Left lung (tissue), 10 donors: Measurements from ENCODE around the gene THUMPD3. TPM values are rescaled to one million over a fixed set of nuclear protein-coding genes. Genes with fewer than 3 reads are reported as not detected.

Experiments
- ATAC-seq: fragments of 200-7000 bp; cut with Tn5 transposase; one replicate; pipeline ENCODE4 v1.9.1; 2020; ENCODE audit warnings: moderate library complexity
- DNase-seq, 4 donors: peaks; one replicate each; pipeline ENCODE4 v3.0.0-alpha.2; 2013 to 2020
- H3K27ac ChIP-seq, 2 donors: fragments of 200-600 bp; sonication (generic) in 1 of 2; one replicate each; pipeline versions ENCODE4 v1.5.0 to v1.8.0; 2020 to 2021
- H3K27me3 ChIP-seq, 2 donors: fragments of 200-600 bp; sonication (generic) in 1 of 2; one replicate each; pipeline versions ENCODE4 v1.5.0 to v1.8.0; 2020 to 2021
- H3K36me3 ChIP-seq, 2 donors: fragments of 200-600 bp; sonication (generic) in 1 of 2; one replicate each; pipeline versions ENCODE4 v1.5.0 to v1.8.0; 2020 to 2021
- H3K4me1 ChIP-seq, 2 donors: fragments of 200-600 bp; one replicate each; pipeline ENCODE4 v1.8.0; 2021
- H3K4me3 ChIP-seq, 2 donors: fragments of 200-600 bp; sonication (generic) in 1 of 2; one replicate each; pipeline versions ENCODE4 v1.5.0 to v1.8.0; 2020 to 2021; ENCODE audit warnings: mild to moderate bottlenecking in 1 of 2
- H3K9me3 ChIP-seq, 2 donors: fragments of 200-600 bp; sonication (generic) in 1 of 2; one replicate each; pipeline versions ENCODE4 v1.5.0 to v1.8.0; 2020 to 2021
- CTCF ChIP-seq, 2 donors: fragments of 200-600 bp; sonication (generic) in 1 of 2; IDR thresholded peaks; one replicate each; pipeline versions ENCODE4 v1.5.0 to v1.8.0; 2021; ENCODE audit warnings: antibody characterized with exemption in 2 of 2
- intact Hi-C, 2 donors: fragments of 100-400 bp; cut with DNase I; formaldehyde crosslinking; loops; one replicate each; pipeline versions ENCODE4 v1.11.2 to v1.14.2; 2022
- polyA plus RNA-seq, 6 donors: library from polyadenylated mRNA; unstranded; fragments of 120-200 nt; gene quantifications; one replicate each; pipeline ENCODE4 v1.2.1, GENCODE V29; 2013; ENCODE audit not compliant: insufficient read length in 6 of 6
- total RNA-seq, 2 donors: library from RNA; stranded (reverse); fragmentation: NEBNext Ultra II Directional; extraction: Animal tissue kit (Norgen Biotek cat#: 25700); gene quantifications; one replicate each; pipeline ENCODE4 v1.2.1, GENCODE V29; 2021
- donor health status: DM: no; HTN: yes; CAD: no.
- donor health status: DM: no; HTN: no; CAD: no.

The THUMPD3 gene
- total and polyA plus RNA-seq, 8 donors: 32.2 to 65.0 (median 48.1) TPM

DNA sequence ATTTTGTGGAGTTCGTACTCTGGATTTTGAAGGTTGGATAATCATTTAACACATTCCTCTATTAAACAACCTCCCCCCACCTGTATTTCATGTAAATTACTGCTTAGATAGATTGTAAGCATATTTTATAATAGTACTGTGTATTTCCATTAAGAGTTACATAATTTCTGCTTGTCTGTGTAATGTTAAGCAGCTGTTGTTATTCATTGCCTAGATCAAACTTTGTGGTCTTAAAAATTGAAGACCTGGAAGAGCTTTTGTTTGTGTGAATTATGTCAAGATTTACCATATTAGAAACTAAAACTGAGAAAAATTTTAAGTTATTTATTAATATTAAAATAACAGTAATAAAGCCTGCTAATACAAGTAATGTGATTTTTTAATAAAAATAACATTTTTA, 45.7 kb downstream of the THUMPD3 start:
- no peaks in the 10 kb centered on the region for H3K9me3 ChIP-seq
- no peak for TF ChIP-seq CTCF (IDR thresholded peaks at IDR 0.05)
- ATAC-seq: no peak

GRCh38 chr3:9409981-9410854, 47.4 kb downstream of the THUMPD3 start:
- DNase-seq (no peak), ATAC-seq (no peak)
- Histone ChIP-seq H3K4me3 (no peak overlapping the region), H3K4me1 (peaks cover 14 to 87% of the 10 kb centered on the region in 2 donors), H3K27ac (peak overlapping the region in 1 of 2 donors; percentile 63), H3K27me3 (no peaks in the 10 kb centered on the region), H3K36me3 (no peaks in the 10 kb centered on the region), H3K9me3 (no peaks in the 10 kb centered on the region)
- intact Hi-C loops: no loop called here
- no peak for TF ChIP-seq CTCF (IDR thresholded peaks at IDR 0.05)

More for the DNA sequence above, 45.7 kb downstream of the THUMPD3 start:
- H3K27ac ChIP-seq: no peak overlapping the region
- no peak for DNase-seq
- H3K27me3 ChIP-seq: no peaks in the 10 kb centered on the region
- intact Hi-C loops: no loop called here
- no peak overlapping the region for H3K4me3 ChIP-seq
- no peaks in the 10 kb centered on the region for H3K36me3 ChIP-seq
- peaks cover 23 to 94% of the 10 kb centered on the region in 2 donors for H3K4me1 ChIP-seq

- Histone ChIP-seq H3K36me3 (no peaks in the 10 kb centered on the region), H3K27me3 (no peaks in the 10 kb centered on the region), H3K27ac (peak overlapping the region in 1 of 2 donors; percentile 63), H3K4me3 (no peak overlapping the region), H3K9me3 (no peaks in the 10 kb centered on the region), H3K4me1 (peaks cover 9 to 88% of the 10 kb centered on the region in 2 donors)
- DNase-seq: no peak
- intact Hi-C loops: no loop called here
- no peak for ATAC-seq
- TF ChIP-seq CTCF (IDR thresholded peaks at IDR 0.05): no peak
These were observed 48.4 kb downstream of the THUMPD3 start for GRCh38 chr3:9411302-9411701.

GRCh38 chr3:9412293-9412692, 49.4 kb downstream of the THUMPD3 start:
- no peak for TF ChIP-seq CTCF (IDR thresholded peaks at IDR 0.05)
- intact Hi-C loops: no loop called here
- DNase-seq (no peak), ATAC-seq (no peak)
- Histone ChIP-seq H3K27me3 (no peaks in the 10 kb centered on the region), H3K9me3 (no peaks in the 10 kb centered on the region), H3K4me3 (no peak overlapping the region), H3K36me3 (no peaks in the 10 kb centered on the region), H3K4me1 (peaks cover 14 to 85% of the 10 kb centered on the region in 2 donors), H3K27ac (peak overlapping the region in 1 of 2 donors; percentile 13)

DNA sequence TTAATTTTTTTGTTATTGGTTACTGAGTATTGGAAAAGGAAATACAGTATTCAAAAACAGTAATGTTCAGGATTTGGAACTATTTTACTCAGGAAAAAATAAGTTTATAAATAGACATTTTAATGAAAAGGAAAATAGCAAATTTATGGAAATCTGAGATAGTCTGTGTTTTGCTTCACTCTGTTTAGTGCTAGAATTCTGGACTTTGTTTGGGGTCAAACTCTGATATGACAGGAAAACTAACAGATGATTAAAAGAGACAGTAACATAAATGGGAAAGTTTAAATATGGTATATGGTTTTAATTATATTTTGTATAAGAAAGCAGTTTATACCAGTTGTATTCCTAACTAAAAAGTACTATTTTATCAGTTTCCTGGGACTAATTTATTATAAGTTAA, 52.0 kb downstream of the THUMPD3 start:
- Histone ChIP-seq H3K27ac (no peak overlapping the region), H3K4me1 (peaks cover 9 to 71% of the 10 kb centered on the region in 2 donors), H3K4me3 (no peak overlapping the region), H3K36me3 (no peaks in the 10 kb centered on the region), H3K9me3 (no peaks in the 10 kb centered on the region), H3K27me3 (no peaks in the 10 kb centered on the region)
- no peak for TF ChIP-seq CTCF (IDR thresholded peaks at IDR 0.05)
- ATAC-seq (no peak), DNase-seq (no peak)
- intact Hi-C loops: no loop called here
